ENCODE results near the gene NALF2. TPM values are rescaled to one million over a fixed set of nuclear protein-coding genes. Genes with fewer than 3 reads are reported as not detected.

The NALF2 gene
- total RNA-seq, 1 experiment from 2014 or later: 4.7 TPM

DNA sequence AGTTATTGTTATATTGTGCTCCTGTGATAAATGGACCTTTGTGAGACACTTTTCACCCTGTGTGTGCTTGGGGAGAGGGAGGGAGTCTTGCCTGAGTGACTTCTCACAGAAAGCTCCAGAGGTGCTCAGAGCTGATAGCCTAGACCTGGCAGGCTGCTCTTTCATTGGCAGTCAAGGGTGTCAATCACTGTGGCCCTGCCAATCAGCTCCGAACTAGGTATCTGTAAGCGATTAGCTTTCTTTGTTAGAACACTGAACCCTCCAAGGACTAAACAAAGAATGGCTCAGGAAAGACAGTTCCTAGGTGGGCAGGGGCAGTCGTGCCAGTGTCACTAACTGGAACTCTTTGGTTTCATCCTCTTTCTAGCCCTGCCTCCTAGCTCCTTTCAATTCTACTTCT is 2.7 kb upstream of the NALF2 start:
- TF ChIP-seq, protein P1, sequence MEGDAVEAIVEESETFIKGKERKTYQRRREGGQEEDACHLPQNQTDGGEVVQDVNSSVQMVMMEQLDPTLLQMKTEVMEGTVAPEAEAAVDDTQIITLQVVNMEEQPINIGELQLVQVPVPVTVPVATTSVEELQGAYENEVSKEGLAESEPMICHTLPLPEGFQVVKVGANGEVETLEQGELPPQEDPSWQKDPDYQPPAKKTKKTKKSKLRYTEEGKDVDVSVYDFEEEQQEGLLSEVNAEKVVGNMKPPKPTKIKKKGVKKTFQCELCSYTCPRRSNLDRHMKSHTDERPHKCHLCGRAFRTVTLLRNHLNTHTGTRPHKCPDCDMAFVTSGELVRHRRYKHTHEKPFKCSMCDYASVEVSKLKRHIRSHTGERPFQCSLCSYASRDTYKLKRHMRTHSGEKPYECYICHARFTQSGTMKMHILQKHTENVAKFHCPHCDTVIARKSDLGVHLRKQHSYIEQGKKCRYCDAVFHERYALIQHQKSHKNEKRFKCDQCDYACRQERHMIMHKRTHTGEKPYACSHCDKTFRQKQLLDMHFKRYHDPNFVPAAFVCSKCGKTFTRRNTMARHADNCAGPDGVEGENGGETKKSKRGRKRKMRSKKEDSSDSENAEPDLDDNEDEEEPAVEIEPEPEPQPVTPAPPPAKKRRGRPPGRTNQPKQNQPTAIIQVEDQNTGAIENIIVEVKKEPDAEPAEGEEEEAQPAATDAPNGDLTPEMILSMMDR (IDR thresholded peaks at IDR 0.05; ENCODE audit: unreplicated experiment): no peak
- Mint-ChIP-seq H3K27me3 (ENCODE audit: insufficient read depth, unreplicated experiment) (no peaks in the 10 kb centered on the region), H3K36me3 (ENCODE audit: insufficient read depth, unreplicated experiment) (no peaks in the 10 kb centered on the region), H3K4me1 (ENCODE audit: insufficient read depth, unreplicated experiment) (no peaks in the 10 kb centered on the region), H3K9me3 (ENCODE audit: unreplicated experiment) (no peaks in the 10 kb centered on the region), H3K4me3 (ENCODE audit: unreplicated experiment) (no peak overlapping the region), H3K27ac (ENCODE audit: low read depth, unreplicated experiment) (no peak overlapping the region)
- BruUV-seq (replicated peaks): no TSS peak
- POLR2A ChIA-PET: no interaction called here
- DNase-seq (ENCODE audit: unreplicated experiment): peak; percentile 44
- CTCF ChIA-PET: interaction anchor here (0.6 to 2.4 kb wide), 5 partner anchors 8 to 1762 kb away, joined by 3 to 9 read pairs (median 3); no protein-coding TSS in a partner anchor
- intact Hi-C loops (cut with micrococcal nuclease): no loop called here

DNA sequence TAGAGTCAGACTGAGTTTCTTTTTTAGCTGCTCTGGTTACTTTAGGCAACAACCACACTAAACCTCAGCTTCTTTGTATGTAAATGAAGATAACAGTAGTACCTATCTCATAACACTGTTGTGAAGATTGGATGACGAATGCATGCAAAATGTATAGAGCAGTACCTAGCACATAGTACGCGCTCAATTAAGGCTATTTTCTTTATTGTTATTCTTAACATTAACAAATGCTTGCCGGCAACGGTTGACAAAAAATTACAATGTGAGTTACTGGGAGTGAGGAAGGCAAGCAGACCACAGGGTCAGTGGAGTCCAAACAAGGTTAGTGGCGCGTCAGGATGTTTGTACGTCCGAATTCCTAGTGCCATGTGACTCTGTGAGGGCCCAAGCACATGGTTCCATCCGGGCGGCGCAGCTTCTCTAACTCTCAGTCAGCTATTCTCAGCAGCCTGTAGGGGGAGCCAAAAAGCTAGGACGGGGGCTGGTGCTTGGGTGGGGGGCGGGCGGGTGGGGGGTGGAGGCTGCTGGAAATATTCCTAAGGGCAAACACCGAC is 821 bp upstream of the NALF2 start:
- intact Hi-C loops (cut with micrococcal nuclease): no loop called here
- no peaks in the 10 kb centered on the region for H3K36me3 Mint-ChIP-seq (ENCODE audit: insufficient read depth, unreplicated experiment)
- POLR2A ChIA-PET: no interaction called here
- no peak overlapping the region for H3K27ac Mint-ChIP-seq (ENCODE audit: low read depth, unreplicated experiment)
- no peak for DNase-seq (ENCODE audit: unreplicated experiment)
- peak overlapping the region; percentile 76 for H3K4me3 Mint-ChIP-seq (ENCODE audit: unreplicated experiment)
- CTCF ChIA-PET: interaction anchor here (0.8 to 1.6 kb wide), 6 partner anchors 9 to 630 kb away, joined by 3 to 9 read pairs (median 4); partner anchors contain the start of gene IGBP1
- no peaks in the 10 kb centered on the region for H3K9me3 Mint-ChIP-seq (ENCODE audit: unreplicated experiment)
- TF ChIP-seq, protein P1 (IDR thresholded peaks at IDR 0.05; ENCODE audit: unreplicated experiment): peak; percentile 35
- BruUV-seq (replicated peaks): no TSS peak
- H3K4me1 Mint-ChIP-seq (ENCODE audit: insufficient read depth, unreplicated experiment): peaks cover 6% of the 10 kb centered on the region
- H3K27me3 Mint-ChIP-seq (ENCODE audit: insufficient read depth, unreplicated experiment): peaks cover 7% of the 10 kb centered on the region

DNA sequence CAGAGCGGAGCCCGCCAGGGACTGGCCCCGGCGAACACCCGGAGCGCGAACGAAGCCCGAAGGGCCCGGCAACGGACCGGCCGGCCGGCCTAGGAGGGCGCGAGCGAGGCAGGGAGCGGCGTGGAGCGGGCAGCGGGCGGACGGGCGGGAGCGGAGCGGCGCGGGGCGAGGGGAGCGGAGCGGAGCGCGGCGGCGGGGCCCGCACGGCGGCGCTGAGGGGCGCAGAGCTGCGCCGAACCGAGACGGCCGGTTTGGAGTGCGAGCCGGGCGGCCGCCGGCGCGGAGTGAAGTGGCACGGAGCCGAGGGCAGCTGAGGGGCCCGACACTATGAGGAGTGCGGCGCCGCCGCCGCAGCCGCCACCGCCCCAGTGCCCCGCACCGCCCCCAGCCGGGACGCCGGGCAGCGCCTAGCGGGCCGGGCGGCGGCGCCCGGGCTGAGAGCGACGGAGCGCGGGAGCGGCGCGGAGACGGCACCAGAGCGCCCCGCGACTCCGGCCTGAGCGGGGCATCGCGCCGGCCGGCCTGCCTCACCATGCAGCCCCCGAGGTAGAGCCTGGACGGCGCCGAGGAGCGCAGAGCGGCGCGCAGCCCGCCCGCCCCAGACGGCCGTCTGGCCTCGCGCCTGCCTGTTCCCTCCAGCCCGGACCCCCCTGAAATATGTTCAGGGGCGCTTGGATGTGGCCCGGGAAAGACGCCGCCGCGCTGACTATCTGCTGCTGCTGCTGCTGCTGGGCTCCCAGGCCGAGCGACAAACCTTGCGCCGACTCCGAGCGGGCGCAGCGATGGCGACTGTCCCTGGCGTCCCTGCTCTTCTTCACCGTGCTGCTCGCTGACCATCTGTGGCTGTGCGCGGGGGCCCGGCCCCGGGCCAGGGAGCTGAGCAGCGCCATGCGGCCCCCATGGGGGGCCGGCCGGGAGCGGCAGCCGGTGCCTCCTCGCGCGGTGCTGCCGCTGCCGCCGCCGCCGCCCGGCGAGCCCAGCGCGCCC is 793 bp downstream of the NALF2 start:
- peaks cover 24% of the 10 kb centered on the region for H3K27me3 Mint-ChIP-seq (ENCODE audit: insufficient read depth, unreplicated experiment)
- H3K27ac Mint-ChIP-seq (ENCODE audit: low read depth, unreplicated experiment): no peak overlapping the region
- no peaks in the 10 kb centered on the region for H3K9me3 Mint-ChIP-seq (ENCODE audit: unreplicated experiment)
- intact Hi-C loops (cut with micrococcal nuclease): no loop called here
- no peak for DNase-seq (ENCODE audit: unreplicated experiment)
- H3K36me3 Mint-ChIP-seq (ENCODE audit: insufficient read depth, unreplicated experiment): no peaks in the 10 kb centered on the region
- ChIA-PET CTCF (no interaction called here), POLR2A (no interaction called here)
- H3K4me3 Mint-ChIP-seq (ENCODE audit: unreplicated experiment): peak overlapping the region; percentile 76
- BruUV-seq (replicated peaks): no TSS peak
- TF ChIP-seq, protein P1 (IDR thresholded peaks at IDR 0.05; ENCODE audit: unreplicated experiment): no peak
- H3K4me1 Mint-ChIP-seq (ENCODE audit: insufficient read depth, unreplicated experiment): peaks cover 10% of the 10 kb centered on the region

DNA sequence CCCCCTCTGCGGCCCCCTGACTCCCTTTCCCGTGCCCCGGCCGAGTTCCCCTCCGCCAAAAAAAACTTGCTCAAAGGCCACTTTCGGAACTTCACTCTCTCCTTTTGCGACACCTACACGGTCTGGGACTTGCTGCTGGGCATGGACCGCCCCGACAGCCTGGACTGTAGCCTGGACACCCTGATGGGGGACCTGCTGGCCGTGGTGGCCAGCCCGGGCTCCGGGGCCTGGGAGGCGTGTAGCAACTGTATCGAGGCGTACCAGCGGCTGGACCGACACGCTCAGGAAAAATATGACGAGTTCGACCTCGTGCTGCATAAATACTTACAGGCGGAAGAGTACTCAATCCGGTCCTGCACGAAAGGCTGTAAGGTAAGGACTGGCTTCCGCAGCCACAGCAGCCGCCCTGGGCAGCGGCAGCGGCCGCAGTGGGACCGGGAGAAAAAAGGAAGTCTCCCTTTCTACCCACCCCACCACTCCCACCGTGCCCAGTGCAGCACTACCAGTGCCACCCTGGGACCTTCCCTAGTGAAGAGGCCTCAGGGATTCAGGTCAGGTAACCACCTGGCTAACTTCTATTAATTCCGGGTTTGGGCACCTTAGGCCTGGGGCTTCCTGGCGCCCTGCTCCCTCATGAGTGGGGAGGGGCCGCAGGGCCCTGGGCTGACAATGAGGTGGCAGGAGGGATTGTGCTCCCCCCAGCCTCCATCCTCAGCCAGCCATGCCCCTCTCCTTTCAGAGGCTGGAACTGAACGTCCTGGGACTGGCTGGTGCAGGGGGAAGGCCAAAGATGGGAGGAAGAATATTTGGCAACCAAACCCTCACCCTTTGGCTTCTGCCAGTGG is 1.9 kb downstream of the NALF2 start:
- DNase-seq (ENCODE audit: unreplicated experiment): no peak
- H3K9me3 Mint-ChIP-seq (ENCODE audit: unreplicated experiment): no peaks in the 10 kb centered on the region
- POLR2A ChIA-PET: no interaction called here
- H3K27me3 Mint-ChIP-seq (ENCODE audit: insufficient read depth, unreplicated experiment): peaks cover 32% of the 10 kb centered on the region
- TF ChIP-seq, protein P1 (IDR thresholded peaks at IDR 0.05; ENCODE audit: unreplicated experiment): no peak
- no peak overlapping the region for H3K27ac Mint-ChIP-seq (ENCODE audit: low read depth, unreplicated experiment)
- CTCF ChIA-PET: no interaction called here
- intact Hi-C loops (cut with micrococcal nuclease): no loop called here
- BruUV-seq (replicated peaks): no TSS peak
- H3K4me1 Mint-ChIP-seq (ENCODE audit: insufficient read depth, unreplicated experiment): peaks cover 10% of the 10 kb centered on the region
- H3K4me3 Mint-ChIP-seq (ENCODE audit: unreplicated experiment): peak overlapping the region; percentile 48
- no peaks in the 10 kb centered on the region for H3K36me3 Mint-ChIP-seq (ENCODE audit: insufficient read depth, unreplicated experiment)
